ENCODE results near the gene CNOT6L.

GRCh38 chr4:77761595-77761994, 57.6 kb downstream of the CNOT6L start:
- no peak for TF ChIP-seq CTCF (IDR thresholded peaks at IDR 0.05; ENCODE audit: poor library complexity, severe bottlenecking)
- TF ChIP-seq TAF1 (IDR thresholded peaks at IDR 0.05; ENCODE audit: low read depth): no peak
- TF ChIP-seq RAD21 (conservative IDR thresholded peaks at IDR 0.05): no peak
- no peak for TF ChIP-seq EP300 (conservative IDR thresholded peaks at IDR 0.05; ENCODE audit: poor library complexity, severe bottlenecking)
- TF ChIP-seq EZH2 (IDR thresholded peaks at IDR 0.05; ENCODE audit: borderline replicate concordance, insufficient read depth, low read length, poor library complexity, severe bottlenecking): no peak
- TF ChIP-seq MXI1 (conservative IDR thresholded peaks at IDR 0.05; ENCODE audit: poor library complexity, severe bottlenecking): no peak

All from neural cell (in vitro differentiated cells).